Spleen (tissue), 11 donors: ENCODE measurements around the gene PARD3B. TPM values are rescaled to one million over a fixed set of nuclear protein-coding genes. Genes with fewer than 3 reads are reported as not detected.

Source experiments
- DNase-seq: peaks from one replicate; pipeline ENCODE4 v3.0.0-alpha.2; 2020
- H3K27ac ChIP-seq, 8 donors: fragments of 200-600 bp; sonication (generic) in 7 of 8; 1 replicate in 4 of 8; 2 replicates in 4 of 8; pipeline versions ENCODE4 v1.5.0 to v1.8.0; 2016 to 2021; ENCODE audit warnings: inconsistent platforms in 4 of 8, mild to moderate bottlenecking in 4 of 8, moderate library complexity in 1 of 8
- H3K27me3 ChIP-seq, 7 donors: fragments of 200-600 bp; sonication (generic) in 6 of 7; replicated peaks in 1 of 7; 1 replicate in 4 of 7; 2 replicates in 3 of 7; pipeline versions ENCODE4 v1.5.0 to v1.8.0; 2016 to 2021; ENCODE audit warnings: inconsistent platforms in 3 of 7, mild to moderate bottlenecking in 1 of 7
- H3K36me3 ChIP-seq, 6 donors: fragments of 200-600 bp; sonication (generic) in 5 of 6; 1 replicate in 4 of 6; 2 replicates in 2 of 6; pipeline versions ENCODE4 v1.5.0 to v1.8.0; 2016 to 2021; ENCODE audit warnings: inconsistent platforms in 2 of 6
- H3K4me1 ChIP-seq, 6 donors: fragments of 200-600 bp; sonication (generic) in 5 of 6; 1 replicate in 3 of 6; 2 replicates in 3 of 6; pipeline versions ENCODE4 v1.5.0 to v1.8.0; 2016 to 2021; ENCODE audit warnings: inconsistent platforms in 3 of 6
- H3K4me3 ChIP-seq, 8 donors: fragments of 200-600 bp; sonication (generic) in 7 of 8; 1 replicate in 4 of 8; 2 replicates in 4 of 8; pipeline versions ENCODE4 v1.5.0 to v1.8.0; 2016 to 2021; ENCODE audit warnings: inconsistent platforms in 4 of 8, mild to moderate bottlenecking in 4 of 8, moderate library complexity in 2 of 8
- H3K9me3 ChIP-seq, 8 donors: fragments of 200-600 bp; sonication (generic) in 7 of 8; 1 replicate in 4 of 8; 2 replicates in 4 of 8; pipeline versions ENCODE4 v1.5.0 to v1.8.0; 2016 to 2021; ENCODE audit warnings: inconsistent platforms in 4 of 8
- POLR2A ChIP-seq, 3 donors: fragments of 450-650 bp; IDR thresholded peaks; one replicate each; pipeline ENCODE4 v1.5.1; 2017; ENCODE audit warnings: antibody characterized with exemption in 3 of 3, mild to moderate bottlenecking in 1 of 3
- POLR2AphosphoS5 ChIP-seq, 3 donors: sonication (generic); formaldehyde crosslinking; IDR thresholded peaks; one replicate each; pipeline ENCODE4 v1.5.1; 2017; ENCODE audit warnings: antibody characterized with exemption in 3 of 3
- WGBS, 5 donors: extraction: QIAGEN DNeasy Blood & Tissue Kit in 3 of 5; methylation state at CpG; one replicate each; pipeline versions ENCODE4 v1.1.5 to v1.1.7; 2013 to 2018; 5-methylcytosine and 5-hydroxymethylcytosine counted together
- intact Hi-C: fragments of 100-400 bp; cut with DNase I; formaldehyde crosslinking; loops from one replicate; pipeline ENCODE4 v1.15.0; 2023; ENCODE audit warnings: low total_unique reads
- polyA plus RNA-seq, 3 donors: library from polyadenylated mRNA; stranded (reverse); fragments of 200-250 nt; gene quantifications; one replicate each; pipeline ENCODE4 v1.2.1, GENCODE V29; 2013
- total RNA-seq, 7 donors: library from RNA; depleted of rRNA in 3 of 7; stranded (reverse); fragments of >200 nt in 3 of 7; fragmentation: NEBNext Ultra II Directional in 4 of 7; extraction: Animal tissue kit (Norgen Biotek cat#: 25700) in 4 of 7; gene quantifications; one replicate each; pipeline versions ENCODE4 v1.1.0 to v1.2.1, GENCODE V29; 2016 to 2021
- TF ChIP-seq, protein P1 (sequence below), 11 experiments: fragments of 200-600 bp in 7 of 11; fragments of 450-650 bp in 4 of 11; sonication (generic) in 4 of 11; IDR thresholded peaks in 8 of 11; conservative IDR thresholded peaks in 3 of 11; 1 replicate in 7 of 11; 2 replicates in 4 of 11; pipeline versions ENCODE4 v1.4.0 to v1.8.0; 2016 to 2021; ENCODE audit warnings: antibody characterized with exemption in 11 of 11, inconsistent platforms in 4 of 11, mild to moderate bottlenecking in 1 of 11
- donor health status: healthy with polysubstance abuse.
- donor health status: DM: no; HTN: no; CAD: no; lungs with moderate emphysema.
- donor health status: DM: no; HTN: no; CAD: no.
- donor health status: Bipolar disorder and iron deficiency.
- donor health status: healthy.
- donor health status: DM: no; HTN: no; CAD: no.
- donor health status: DM: yes; HTN: yes; CAD: no.

The PARD3B gene
- total and polyA plus RNA-seq, 10 donors: 0.85 to 27.8 (median 14.7) TPM

DNA sequence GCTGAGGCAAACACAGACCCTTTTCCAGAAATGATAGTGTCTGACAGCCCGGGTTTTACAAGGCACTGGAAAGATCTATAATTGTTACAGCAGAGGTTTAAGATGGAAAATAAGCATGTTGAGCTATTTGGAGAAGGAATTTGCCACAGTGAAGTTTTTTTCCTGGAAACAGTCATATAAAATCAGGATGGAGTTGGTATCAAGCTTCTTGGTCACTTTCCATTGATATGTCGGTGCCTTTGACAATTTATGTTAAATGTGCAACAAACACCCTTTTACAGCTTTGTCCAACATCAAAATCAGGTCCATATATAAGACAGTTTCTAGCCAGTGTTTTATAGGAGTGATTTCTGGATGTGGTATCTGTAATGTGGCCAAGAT, 1019.9 kb downstream of the PARD3B start:
- Histone ChIP-seq H3K27me3 (no peaks in the 10 kb centered on the region), H3K27ac (no peak overlapping the region), H3K36me3 (no peaks in the 10 kb centered on the region), H3K4me1 (no peaks in the 10 kb centered on the region), H3K9me3 (no peaks in the 10 kb centered on the region), H3K4me3 (no peak overlapping the region)
- TF ChIP-seq POLR2A (IDR thresholded peaks at IDR 0.05): no peak
- TF ChIP-seq, protein P1, sequence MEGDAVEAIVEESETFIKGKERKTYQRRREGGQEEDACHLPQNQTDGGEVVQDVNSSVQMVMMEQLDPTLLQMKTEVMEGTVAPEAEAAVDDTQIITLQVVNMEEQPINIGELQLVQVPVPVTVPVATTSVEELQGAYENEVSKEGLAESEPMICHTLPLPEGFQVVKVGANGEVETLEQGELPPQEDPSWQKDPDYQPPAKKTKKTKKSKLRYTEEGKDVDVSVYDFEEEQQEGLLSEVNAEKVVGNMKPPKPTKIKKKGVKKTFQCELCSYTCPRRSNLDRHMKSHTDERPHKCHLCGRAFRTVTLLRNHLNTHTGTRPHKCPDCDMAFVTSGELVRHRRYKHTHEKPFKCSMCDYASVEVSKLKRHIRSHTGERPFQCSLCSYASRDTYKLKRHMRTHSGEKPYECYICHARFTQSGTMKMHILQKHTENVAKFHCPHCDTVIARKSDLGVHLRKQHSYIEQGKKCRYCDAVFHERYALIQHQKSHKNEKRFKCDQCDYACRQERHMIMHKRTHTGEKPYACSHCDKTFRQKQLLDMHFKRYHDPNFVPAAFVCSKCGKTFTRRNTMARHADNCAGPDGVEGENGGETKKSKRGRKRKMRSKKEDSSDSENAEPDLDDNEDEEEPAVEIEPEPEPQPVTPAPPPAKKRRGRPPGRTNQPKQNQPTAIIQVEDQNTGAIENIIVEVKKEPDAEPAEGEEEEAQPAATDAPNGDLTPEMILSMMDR (IDR thresholded peaks at IDR 0.05 in 8 of 11, conservative IDR thresholded peaks at IDR 0.05 in 3 of 11): no peak
- TF ChIP-seq POLR2AphosphoS5 (IDR thresholded peaks at IDR 0.05): no peak
- WGBS, 5 donors: 79 to 95% (median 90%) methylated on average over 2 of the region's 2 CpGs
- intact Hi-C loops: no loop called here
- DNase-seq: no peak

DNA sequence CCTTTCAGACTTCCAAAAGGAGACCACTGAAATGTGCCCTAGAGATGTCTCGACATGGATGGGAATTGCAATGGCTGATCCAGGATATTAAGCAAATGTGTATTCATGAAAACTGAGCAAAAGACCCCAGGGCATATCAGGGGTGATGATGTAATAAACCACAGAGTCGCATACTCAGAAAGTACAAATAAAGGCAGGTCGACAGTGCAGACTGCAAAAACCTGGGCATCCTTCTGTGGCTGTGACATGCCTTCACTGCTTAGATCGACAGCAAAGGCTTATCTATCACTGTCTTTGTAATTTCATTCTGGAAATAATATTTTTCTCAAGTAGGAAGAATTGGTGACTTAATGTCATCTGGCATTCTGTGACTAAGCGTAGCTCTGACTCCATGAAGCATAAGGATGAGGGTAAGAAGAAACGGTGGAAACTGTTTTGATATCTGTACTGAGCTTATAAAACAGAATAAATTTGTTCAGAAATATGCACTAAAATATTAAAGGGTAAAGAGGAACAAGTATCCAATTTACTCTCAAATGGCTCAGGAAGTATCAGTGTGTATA, 1021.4 kb downstream of the PARD3B start:
- no peaks in the 10 kb centered on the region for H3K36me3 ChIP-seq
- H3K4me3 ChIP-seq: no peak overlapping the region
- H3K9me3 ChIP-seq: no peaks in the 10 kb centered on the region
- DNase-seq: no peak
- no peaks in the 10 kb centered on the region for H3K27me3 ChIP-seq
- TF ChIP-seq POLR2AphosphoS5 (IDR thresholded peaks at IDR 0.05) (no peak), POLR2A (IDR thresholded peaks at IDR 0.05) (no peak)
- TF ChIP-seq, protein P1 (IDR thresholded peaks at IDR 0.05 in 8 of 11, conservative IDR thresholded peaks at IDR 0.05 in 3 of 11): no peak
- H3K27ac ChIP-seq: no peak overlapping the region
- no peaks in the 10 kb centered on the region for H3K4me1 ChIP-seq
- intact Hi-C loops: no loop called here
- WGBS, 5 donors: 60 to 76% (median 65%) methylated on average over 6 of the region's 6 CpGs

DNA sequence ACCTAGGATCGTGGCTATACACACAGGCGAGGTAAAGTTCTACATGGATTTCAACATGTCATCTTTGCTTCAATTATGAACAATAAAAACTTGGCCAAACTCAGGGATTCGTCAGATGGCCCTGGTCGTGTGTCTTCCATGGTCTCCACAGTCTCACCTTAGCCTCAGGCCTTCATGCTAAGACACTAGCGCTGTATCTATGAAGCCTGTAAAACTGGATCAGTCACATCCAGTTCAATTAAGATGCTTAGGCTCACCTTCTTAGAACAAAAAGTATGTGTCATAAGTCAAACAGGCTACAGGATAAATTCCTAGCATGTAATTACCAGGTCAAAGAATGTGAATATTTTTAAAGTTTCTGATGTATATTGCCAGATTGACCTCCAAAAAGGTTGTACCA, 1023.3 kb downstream of the PARD3B start:
- WGBS, 5 donors: 86 to 95% (median 90%) methylated on average over 5 of the region's 5 CpGs
- no peak overlapping the region for H3K4me3 ChIP-seq
- H3K36me3 ChIP-seq: no peaks in the 10 kb centered on the region
- H3K4me1 ChIP-seq: no peaks in the 10 kb centered on the region
- intact Hi-C loops: no loop called here
- TF ChIP-seq POLR2A (IDR thresholded peaks at IDR 0.05) (no peak), POLR2AphosphoS5 (IDR thresholded peaks at IDR 0.05) (no peak)
- TF ChIP-seq, protein P1 (IDR thresholded peaks at IDR 0.05 in 8 of 11, conservative IDR thresholded peaks at IDR 0.05 in 3 of 11): no peak
- no peaks in the 10 kb centered on the region for H3K9me3 ChIP-seq
- no peak for DNase-seq
- H3K27me3 ChIP-seq: no peaks in the 10 kb centered on the region
- no peak overlapping the region for H3K27ac ChIP-seq

DNA sequence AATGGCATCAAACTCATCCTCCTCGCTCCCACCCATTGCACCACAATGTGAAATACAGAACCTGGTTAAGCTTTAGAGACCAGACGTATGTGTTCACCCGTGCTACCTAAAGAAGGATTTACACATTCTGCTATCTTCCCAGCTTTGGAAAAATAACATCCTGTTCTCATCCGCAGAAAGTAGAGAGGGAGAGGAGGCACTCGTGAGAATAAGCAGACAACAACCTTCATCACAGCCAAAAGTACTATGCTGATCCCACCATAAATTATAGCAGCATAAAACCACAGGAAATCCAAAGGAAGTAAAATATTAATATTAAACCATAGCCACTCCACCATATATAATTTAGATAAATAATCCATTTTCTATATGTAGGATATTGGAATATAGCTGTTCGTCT, 1025.4 kb downstream of the PARD3B start:
- intact Hi-C loops: no loop called here
- Histone ChIP-seq H3K9me3 (peaks cover 0 to 6% (median 4%) of the 10 kb centered on the region in 8 donors), H3K4me1 (no peaks in the 10 kb centered on the region), H3K27ac (no peak overlapping the region), H3K27me3 (no peaks in the 10 kb centered on the region), H3K4me3 (no peak overlapping the region), H3K36me3 (no peaks in the 10 kb centered on the region)
- no peak for TF ChIP-seq POLR2AphosphoS5 (IDR thresholded peaks at IDR 0.05)
- no peak for TF ChIP-seq POLR2A (IDR thresholded peaks at IDR 0.05)
- TF ChIP-seq, protein P1 (IDR thresholded peaks at IDR 0.05 in 8 of 11, conservative IDR thresholded peaks at IDR 0.05 in 3 of 11): no peak
- 63 to 81% (median 74%) methylated on average over 6 of the region's 6 CpGs for WGBS, 5 donors
- DNase-seq: no peak
